ENCODE data around the gene CACNB2. TPM values are rescaled to one million over a fixed set of nuclear protein-coding genes. Genes with fewer than 3 reads are reported as not detected.
"Not testable (repeated sequence)": the region's sequence is repeated elsewhere in the genome, so short reads cannot be mapped to it uniquely, and the experiment has no call there.

Gene CACNB2
- total RNA-seq, 1 donor from 2014 or later: not detected

DNA sequence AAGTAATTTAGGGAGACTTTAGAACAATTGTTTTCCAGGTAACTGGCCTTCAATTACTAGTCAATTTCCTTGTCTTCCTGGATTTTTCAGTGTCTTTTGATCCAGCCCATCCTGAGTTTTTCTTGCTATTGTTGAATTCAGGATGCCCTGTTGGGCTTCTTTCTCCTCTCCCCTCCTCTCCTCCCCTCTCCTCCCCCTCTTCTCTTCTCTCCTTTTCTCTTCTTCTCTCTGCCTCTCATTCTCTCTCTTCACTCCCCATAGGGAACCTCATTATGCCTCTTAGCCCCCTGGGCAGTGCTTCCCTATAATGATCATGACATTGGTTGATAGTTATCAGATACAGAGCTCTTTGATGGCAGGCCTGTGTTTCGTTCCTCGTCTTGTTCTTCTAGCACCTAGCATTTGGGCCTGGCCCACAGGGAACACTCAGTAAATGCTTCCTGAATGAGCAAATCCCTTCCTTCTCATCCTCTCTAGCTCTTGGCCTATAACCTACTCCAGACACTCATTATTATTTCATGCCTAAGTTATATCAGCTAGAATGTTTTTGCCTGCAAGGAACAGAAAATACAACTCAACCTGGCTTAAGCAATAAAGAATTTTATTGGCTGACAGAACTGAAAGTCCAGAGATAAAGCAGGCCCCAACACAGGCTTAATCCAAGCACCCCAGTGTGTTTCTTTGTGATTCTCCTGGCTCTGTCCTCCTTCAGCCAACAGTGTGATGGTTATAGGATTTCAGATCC is 56.8 kb downstream of the CACNB2 start:
- Mint-ChIP-seq H3K36me3 (ENCODE audit: low read depth) (no peaks in the 10 kb centered on the region), H3K9me3 (no peaks in the 10 kb centered on the region), H3K4me1 (no peaks in the 10 kb centered on the region), H3K27ac (no peak overlapping the region), H3K4me3 (no peak overlapping the region), H3K27me3 (no peaks in the 10 kb centered on the region)
- intact Hi-C loops (cut with micrococcal nuclease): no loop called here
- no peak for DNase-seq

DNA sequence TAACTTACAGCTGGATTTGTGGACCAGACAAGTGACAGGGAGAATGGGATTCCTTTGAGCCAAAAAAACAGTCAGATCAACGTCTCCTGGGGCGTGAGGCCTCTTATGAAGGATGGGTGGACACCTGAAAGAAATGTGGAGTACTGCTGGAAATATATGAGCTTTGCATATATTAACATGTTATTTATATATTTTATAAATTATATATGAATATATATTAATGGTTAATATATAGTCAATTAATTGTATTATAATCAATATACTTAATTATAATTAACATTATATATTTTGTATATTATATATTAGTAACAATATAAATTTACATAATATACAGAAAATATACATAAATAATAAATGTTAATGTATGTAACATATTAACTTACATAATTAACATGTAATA is 57.5 kb downstream of the CACNB2 start:
- intact Hi-C loops (cut with micrococcal nuclease): no loop called here
- H3K27ac Mint-ChIP-seq: no peak overlapping the region
- H3K4me1 Mint-ChIP-seq: no peaks in the 10 kb centered on the region
- DNase-seq: no peak
- H3K4me3 Mint-ChIP-seq: no peak overlapping the region
- H3K9me3 Mint-ChIP-seq: no peaks in the 10 kb centered on the region
- no peaks in the 10 kb centered on the region for H3K36me3 Mint-ChIP-seq (ENCODE audit: low read depth)
- no peaks in the 10 kb centered on the region for H3K27me3 Mint-ChIP-seq

- no peak overlapping the region for H3K4me3 Mint-ChIP-seq
- H3K4me1 Mint-ChIP-seq: no peaks in the 10 kb centered on the region
- intact Hi-C loops (cut with micrococcal nuclease): no loop called here
- no peaks in the 10 kb centered on the region for H3K36me3 Mint-ChIP-seq (ENCODE audit: low read depth)
- no peaks in the 10 kb centered on the region for H3K9me3 Mint-ChIP-seq
- DNase-seq: no peak
- H3K27ac Mint-ChIP-seq: no peak overlapping the region
- H3K27me3 Mint-ChIP-seq: no peaks in the 10 kb centered on the region
Observed at GRCh38 chr10:18201877-18202276, 61.7 kb downstream of the CACNB2 start.

DNA sequence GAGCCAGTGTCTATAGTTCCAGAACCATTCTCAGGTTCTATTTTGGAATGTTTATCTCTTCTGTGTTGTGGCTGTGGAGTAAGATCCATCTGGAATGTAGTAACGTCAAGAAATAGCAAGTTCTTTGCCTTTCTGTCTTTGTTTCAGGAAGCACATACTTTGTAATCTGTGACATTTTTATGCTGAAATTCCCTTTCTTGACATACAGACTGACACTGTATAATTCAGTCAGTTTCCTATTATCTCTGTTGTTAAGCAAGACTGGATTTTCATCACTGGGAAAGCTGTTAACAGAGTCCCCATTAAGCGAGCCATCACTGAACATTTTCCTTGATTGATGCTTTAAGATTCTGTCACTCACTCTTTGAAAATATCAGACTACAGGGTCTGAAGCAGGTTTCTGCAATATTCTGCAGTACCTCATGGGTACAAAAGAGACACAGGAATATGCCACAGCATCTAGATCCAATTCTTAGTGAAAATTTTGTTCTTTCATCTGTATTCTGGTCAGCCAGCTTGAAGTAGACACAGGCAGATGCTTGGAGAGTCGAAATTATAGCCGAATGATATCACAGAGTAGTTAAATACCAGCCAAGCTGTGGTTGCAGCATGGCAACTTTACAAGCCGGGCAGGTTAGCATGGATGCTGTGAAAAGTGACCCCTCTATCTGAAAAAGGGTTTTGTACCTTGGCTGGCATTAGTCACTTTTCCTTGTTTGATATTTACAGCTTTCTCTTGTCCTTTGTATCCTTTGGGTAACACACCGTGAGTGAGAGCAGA is 62.6 kb downstream of the CACNB2 start:
- H3K27ac Mint-ChIP-seq: no peak overlapping the region
- H3K9me3 Mint-ChIP-seq: no peaks in the 10 kb centered on the region
- no peaks in the 10 kb centered on the region for H3K27me3 Mint-ChIP-seq
- no peak for DNase-seq
- no peaks in the 10 kb centered on the region for H3K4me1 Mint-ChIP-seq
- H3K36me3 Mint-ChIP-seq (ENCODE audit: low read depth): no peaks in the 10 kb centered on the region
- H3K4me3 Mint-ChIP-seq: no peak overlapping the region
- intact Hi-C loops (cut with micrococcal nuclease): no loop called here

- no peaks in the 10 kb centered on the region for H3K4me1 Mint-ChIP-seq
- H3K9me3 Mint-ChIP-seq: no peaks in the 10 kb centered on the region
- no peak for DNase-seq
- H3K27ac Mint-ChIP-seq: no peak overlapping the region
- intact Hi-C loops (cut with micrococcal nuclease): no loop called here
- H3K36me3 Mint-ChIP-seq (ENCODE audit: low read depth): no peaks in the 10 kb centered on the region
- H3K27me3 Mint-ChIP-seq: no peaks in the 10 kb centered on the region
- H3K4me3 Mint-ChIP-seq: no peak overlapping the region
Observed at GRCh38 chr10:18203471-18203870, 63.2 kb downstream of the CACNB2 start.

DNA sequence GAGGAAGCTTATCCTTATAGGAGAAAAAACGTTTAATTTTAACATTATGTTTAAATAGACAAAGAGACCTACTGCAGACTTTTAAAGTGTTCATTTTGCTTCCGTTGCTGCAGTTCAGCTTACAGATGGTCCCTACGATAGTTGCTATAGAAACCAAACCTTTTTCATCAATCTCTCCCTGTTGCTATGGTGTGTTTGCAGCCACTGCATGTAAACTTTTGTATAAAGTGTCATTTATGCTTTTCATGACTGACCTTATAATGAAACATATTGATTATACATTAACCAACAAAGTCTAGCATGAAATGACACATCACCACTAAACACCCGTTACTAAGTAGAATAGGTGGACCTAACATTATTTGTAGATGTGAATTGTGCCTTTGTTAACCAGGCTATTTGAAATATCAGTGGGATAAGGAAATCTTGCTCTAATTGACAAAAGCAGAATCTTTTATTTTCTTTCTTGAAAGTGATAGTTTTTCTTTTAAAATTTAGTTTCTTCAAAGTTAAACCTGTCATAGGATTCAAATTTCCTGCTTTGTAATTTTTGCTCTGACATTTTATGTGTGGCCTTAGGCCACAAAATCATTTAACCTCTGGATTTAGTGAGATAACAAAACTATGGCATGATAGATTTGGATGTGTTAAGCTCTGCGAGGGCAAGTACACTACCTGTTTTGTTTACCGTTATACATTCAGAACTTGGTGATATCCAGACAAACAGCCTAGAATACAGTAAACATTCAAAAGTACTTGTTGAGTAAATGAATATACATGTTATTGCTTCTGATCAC is 64.0 kb downstream of the CACNB2 start:
- no peak for DNase-seq
- Mint-ChIP-seq H3K27me3 (no peaks in the 10 kb centered on the region), H3K4me3 (no peak overlapping the region), H3K9me3 (no peaks in the 10 kb centered on the region), H3K36me3 (ENCODE audit: low read depth) (no peaks in the 10 kb centered on the region), H3K4me1 (no peaks in the 10 kb centered on the region), H3K27ac (no peak overlapping the region)
- intact Hi-C loops (cut with micrococcal nuclease): no loop called here

DNA sequence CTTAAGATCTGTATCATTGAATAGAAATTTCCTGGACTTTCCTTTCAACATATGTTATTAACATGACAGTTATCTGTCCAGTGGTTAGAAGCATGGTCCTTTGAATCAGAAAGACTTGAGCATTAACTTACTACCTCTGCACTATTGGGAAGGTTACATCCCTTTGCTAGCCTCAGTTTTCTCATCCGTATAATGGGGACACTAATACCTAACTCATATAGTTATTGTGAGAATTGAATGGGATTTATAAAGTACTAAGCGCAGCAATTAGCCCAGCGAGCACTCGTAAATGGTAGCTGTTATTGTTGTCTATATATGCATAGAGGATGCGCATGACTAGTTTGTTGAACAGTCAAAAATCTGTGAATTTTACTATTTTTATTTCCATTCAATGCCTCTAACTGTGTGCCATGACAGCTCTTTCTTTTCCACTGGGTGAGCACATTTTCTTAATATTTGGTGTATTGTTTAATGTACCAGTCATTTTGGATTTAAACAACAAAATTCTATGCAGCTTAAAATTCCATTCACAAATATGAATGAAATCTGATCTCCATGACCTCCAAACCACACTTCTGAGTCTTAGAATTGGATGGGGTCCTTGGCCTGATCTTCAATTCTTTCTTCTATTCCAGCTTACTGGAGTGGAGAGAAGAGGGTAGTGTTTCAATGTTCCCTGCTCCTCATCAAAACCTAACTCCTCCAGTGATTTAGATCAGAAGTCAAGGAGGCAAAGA is 65.0 kb downstream of the CACNB2 start:
- no peaks in the 10 kb centered on the region for H3K9me3 Mint-ChIP-seq
- no peak overlapping the region for H3K4me3 Mint-ChIP-seq
- H3K4me1 Mint-ChIP-seq: no peaks in the 10 kb centered on the region
- intact Hi-C loops (cut with micrococcal nuclease): no loop called here
- no peaks in the 10 kb centered on the region for H3K36me3 Mint-ChIP-seq (ENCODE audit: low read depth)
- no peaks in the 10 kb centered on the region for H3K27me3 Mint-ChIP-seq
- no peak overlapping the region for H3K27ac Mint-ChIP-seq
- no peak for DNase-seq

- H3K27me3 Mint-ChIP-seq; H3K9me3 Mint-ChIP-seq; H3K4me1 Mint-ChIP-seq; H3K4me3 Mint-ChIP-seq; H3K36me3 Mint-ChIP-seq (ENCODE audit: low read depth); intact Hi-C loops (cut with micrococcal nuclease); H3K27ac Mint-ChIP-seq; DNase-seq: not testable (repeated sequence)
Observed at GRCh38 chr10:18208186-18208585, 68.0 kb downstream of the CACNB2 start.

GRCh38 chr10:18209241-18209640 is 69.0 kb downstream of the CACNB2 start:
- Mint-ChIP-seq H3K4me3 (no peak overlapping the region), H3K9me3 (no peaks in the 10 kb centered on the region), H3K36me3 (ENCODE audit: low read depth) (no peaks in the 10 kb centered on the region), H3K4me1 (no peaks in the 10 kb centered on the region), H3K27ac (no peak overlapping the region), H3K27me3 (no peaks in the 10 kb centered on the region)
- intact Hi-C loops (cut with micrococcal nuclease): no loop called here
- DNase-seq: no peak

GRCh38 chr10:18210711-18211110 is 70.5 kb downstream of the CACNB2 start:
- no peaks in the 10 kb centered on the region for H3K9me3 Mint-ChIP-seq
- H3K27ac Mint-ChIP-seq: no peak overlapping the region
- no peaks in the 10 kb centered on the region for H3K36me3 Mint-ChIP-seq (ENCODE audit: low read depth)
- H3K27me3 Mint-ChIP-seq: no peaks in the 10 kb centered on the region
- no peak for DNase-seq
- H3K4me3 Mint-ChIP-seq: no peak overlapping the region
- intact Hi-C loops (cut with micrococcal nuclease): loop anchor here (10.0 kb wide), 1 partner anchor 606 kb away; no protein-coding TSS in a partner anchor
- H3K4me1 Mint-ChIP-seq: no peaks in the 10 kb centered on the region

GRCh38 chr10:18211862-18212261 is 71.6 kb downstream of the CACNB2 start:
- no peak overlapping the region for H3K27ac Mint-ChIP-seq
- no peak for DNase-seq
- intact Hi-C loops (cut with micrococcal nuclease): loop anchor here (10.0 kb wide), 1 partner anchor 607 kb away; no protein-coding TSS in a partner anchor
- H3K27me3 Mint-ChIP-seq: no peaks in the 10 kb centered on the region
- H3K4me1 Mint-ChIP-seq: no peaks in the 10 kb centered on the region
- H3K4me3 Mint-ChIP-seq: no peak overlapping the region
- H3K9me3 Mint-ChIP-seq: no peaks in the 10 kb centered on the region
- H3K36me3 Mint-ChIP-seq (ENCODE audit: low read depth): no peaks in the 10 kb centered on the region

DNA sequence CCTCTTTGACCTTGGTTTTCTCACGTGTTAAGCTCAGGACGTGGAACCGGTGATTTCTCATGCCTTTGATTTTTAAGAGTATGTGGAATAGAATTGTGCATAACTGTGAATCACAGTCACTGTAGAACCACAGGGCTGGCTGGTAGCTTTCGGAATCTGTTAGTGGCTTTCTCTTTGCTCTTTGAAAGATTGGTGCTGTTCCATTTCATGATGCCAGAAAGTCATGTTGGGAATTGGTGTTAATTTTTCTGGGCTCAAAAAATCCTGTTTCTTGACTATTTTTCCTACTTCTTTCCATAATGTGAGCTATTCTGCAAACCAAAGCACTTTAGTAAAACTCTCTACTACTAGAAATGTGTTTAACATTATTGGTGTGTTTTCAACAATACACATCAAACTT is 73.0 kb downstream of the CACNB2 start:
- intact Hi-C loops (cut with micrococcal nuclease): loop anchor here (10.0 kb wide), 1 partner anchor 608 kb away; no protein-coding TSS in a partner anchor
- no peak for DNase-seq
- no peaks in the 10 kb centered on the region for H3K36me3 Mint-ChIP-seq (ENCODE audit: low read depth)
- H3K9me3 Mint-ChIP-seq: no peaks in the 10 kb centered on the region
- no peak overlapping the region for H3K27ac Mint-ChIP-seq
- no peaks in the 10 kb centered on the region for H3K27me3 Mint-ChIP-seq
- no peak overlapping the region for H3K4me3 Mint-ChIP-seq
- H3K4me1 Mint-ChIP-seq: no peaks in the 10 kb centered on the region

Data from activated CD4-positive, alpha-beta T cell treated with anti-CD3 and anti-CD28 coated beads, Interleukin-2, amount 10 ng/mL, durations not matched to agents 24 days and 14 days (primary cell).